SJSA1 (cell line): Measurements from ENCODE around the gene IQSEC1. TPM values are rescaled to one million over a fixed set of nuclear protein-coding genes. Genes with fewer than 3 reads are reported as not detected.

ENCODE experiments used
- DNase-seq, 2 experiments: peaks; one replicate each; pipeline ENCODE4 v3.0.0-alpha.2; 2015 to 2020; ENCODE audit warnings: low spot score in 2 of 2, low read depth in 1 of 2
- H3K27ac ChIP-seq: fragments of 250-450 bp; sonication (Bioruptor Pico); 2 replicates; pipeline ENCODE4 v1.5.1; 2020; ENCODE audit warnings: mild to moderate bottlenecking, moderate library complexity
- H3K27me3 ChIP-seq: fragments of 250-450 bp; sonication (Bioruptor Pico); replicated peaks from 2 replicates; pipeline ENCODE4 v1.5.1; 2020; ENCODE audit warnings: mild to moderate bottlenecking, moderate library complexity
- H3K36me3 ChIP-seq: fragments of 250-450 bp; sonication (Bioruptor Pico); 2 replicates; pipeline ENCODE4 v1.5.1; 2020; ENCODE audit warnings: mild to moderate bottlenecking
- H3K4me1 ChIP-seq: fragments of 250-450 bp; sonication (Bioruptor Pico); replicated peaks from 2 replicates; pipeline ENCODE4 v1.6.1; 2021; ENCODE audit warnings: mild to moderate bottlenecking
- H3K4me3 ChIP-seq: fragments of 250-450 bp; sonication (Bioruptor Pico); 2 replicates; pipeline ENCODE4 v1.5.1; 2020; ENCODE audit warnings: mild to moderate bottlenecking
- H3K9me3 ChIP-seq: fragments of 250-450 bp; sonication (Bioruptor Pico); replicated peaks from 2 replicates; pipeline ENCODE4 v1.5.1; 2020; ENCODE audit warnings: mild to moderate bottlenecking
- total RNA-seq: library from RNA; depleted of rRNA; stranded (reverse); fragments of >200 nt; shearing (Covaris generic); gene quantifications from 2 replicates; pipeline ENCODE4 v1.2.3, GENCODE V29; 2014

IQSEC1 gene
- total RNA-seq, 1 experiment from 2014 or later: 6.5 TPM

- no peak for DNase-seq
- Histone ChIP-seq H3K36me3 (no peaks in the 10 kb centered on the region), H3K9me3 (no peaks in the 10 kb centered on the region), H3K4me1 (no peaks in the 10 kb centered on the region), H3K27ac (no peak overlapping the region), H3K4me3 (no peak overlapping the region), H3K27me3 (no peaks in the 10 kb centered on the region)
These were observed 88.1 kb downstream of the IQSEC1 start for GRCh38 chr3:12985148-12985547.

- no peaks in the 10 kb centered on the region for H3K9me3 ChIP-seq
- H3K27me3 ChIP-seq: no peaks in the 10 kb centered on the region
- H3K36me3 ChIP-seq: no peaks in the 10 kb centered on the region
- H3K4me1 ChIP-seq: no peaks in the 10 kb centered on the region
- DNase-seq: no peak
- no peak overlapping the region for H3K4me3 ChIP-seq
- no peak overlapping the region for H3K27ac ChIP-seq
These were observed 89.0 kb downstream of the IQSEC1 start for GRCh38 chr3:12984023-12984823.

DNA sequence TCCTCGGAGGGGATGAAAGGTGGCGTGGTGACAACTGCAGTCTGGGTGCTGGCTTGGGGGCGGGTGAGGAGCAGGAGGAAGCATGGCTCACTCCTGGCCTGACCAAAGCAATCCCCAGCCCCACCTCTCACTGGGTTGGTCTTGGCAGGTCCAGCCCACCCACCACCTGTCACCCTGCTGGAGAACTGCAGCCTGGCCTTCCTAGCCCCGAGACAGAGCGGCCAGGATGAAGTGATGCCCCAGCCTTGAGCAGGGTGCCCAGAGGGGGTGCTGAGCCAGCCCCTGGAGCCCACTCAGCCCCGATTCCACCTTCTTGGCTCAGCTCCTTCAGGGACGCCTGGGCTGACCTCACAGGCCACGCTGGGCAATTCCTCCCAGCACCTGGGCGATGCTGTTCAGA, 89.9 kb downstream of the IQSEC1 start:
- H3K9me3 ChIP-seq: no peaks in the 10 kb centered on the region

DNA sequence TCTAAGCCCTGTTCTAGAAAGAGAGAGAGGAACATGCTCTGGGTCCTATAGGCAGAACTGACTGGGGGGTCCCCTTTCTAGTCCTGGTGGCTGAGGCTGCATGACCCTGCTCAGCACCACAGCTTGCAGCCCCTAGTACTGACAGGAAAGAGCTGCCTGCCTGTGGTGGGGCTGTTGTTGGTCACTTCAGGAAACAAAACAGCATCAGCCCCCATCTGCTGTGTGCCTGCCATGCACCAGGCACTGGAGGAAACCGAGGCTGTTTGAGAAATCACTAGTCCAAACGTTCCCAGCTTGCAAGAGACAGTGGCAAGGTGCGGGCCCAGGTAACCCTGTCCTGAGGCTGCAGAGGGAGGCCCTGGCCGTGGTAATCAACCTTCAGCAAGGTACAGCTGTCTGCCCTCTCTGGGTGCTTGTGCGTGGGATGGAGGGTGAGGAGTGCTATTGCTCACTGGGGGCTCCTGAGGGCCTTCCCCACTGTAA, 90.6 kb downstream of the IQSEC1 start:
- no peaks in the 10 kb centered on the region for H3K27me3 ChIP-seq
- no peak overlapping the region for H3K27ac ChIP-seq
- no peaks in the 10 kb centered on the region for H3K36me3 ChIP-seq
- H3K4me1 ChIP-seq: no peaks in the 10 kb centered on the region
- DNase-seq: no peak
- H3K9me3 ChIP-seq: no peaks in the 10 kb centered on the region
- H3K4me3 ChIP-seq: no peak overlapping the region

More for the DNA sequence above, 89.9 kb downstream of the IQSEC1 start:
- H3K4me1 ChIP-seq: no peaks in the 10 kb centered on the region
- no peak for DNase-seq
- no peaks in the 10 kb centered on the region for H3K36me3 ChIP-seq
- no peak overlapping the region for H3K27ac ChIP-seq
- no peak overlapping the region for H3K4me3 ChIP-seq
- no peaks in the 10 kb centered on the region for H3K27me3 ChIP-seq

- Histone ChIP-seq H3K4me1 (no peaks in the 10 kb centered on the region), H3K4me3 (no peak overlapping the region), H3K9me3 (no peaks in the 10 kb centered on the region), H3K27me3 (no peaks in the 10 kb centered on the region), H3K27ac (no peak overlapping the region), H3K36me3 (no peaks in the 10 kb centered on the region)
- DNase-seq: no peak
These were observed 91.6 kb downstream of the IQSEC1 start for GRCh38 chr3:12981306-12982275.

GRCh38 chr3:12980596-12981290, 92.5 kb downstream of the IQSEC1 start:
- no peak for DNase-seq
- Histone ChIP-seq H3K4me3 (no peak overlapping the region), H3K9me3 (no peaks in the 10 kb centered on the region), H3K4me1 (no peaks in the 10 kb centered on the region), H3K27ac (no peak overlapping the region), H3K27me3 (no peaks in the 10 kb centered on the region), H3K36me3 (no peaks in the 10 kb centered on the region)

DNA sequence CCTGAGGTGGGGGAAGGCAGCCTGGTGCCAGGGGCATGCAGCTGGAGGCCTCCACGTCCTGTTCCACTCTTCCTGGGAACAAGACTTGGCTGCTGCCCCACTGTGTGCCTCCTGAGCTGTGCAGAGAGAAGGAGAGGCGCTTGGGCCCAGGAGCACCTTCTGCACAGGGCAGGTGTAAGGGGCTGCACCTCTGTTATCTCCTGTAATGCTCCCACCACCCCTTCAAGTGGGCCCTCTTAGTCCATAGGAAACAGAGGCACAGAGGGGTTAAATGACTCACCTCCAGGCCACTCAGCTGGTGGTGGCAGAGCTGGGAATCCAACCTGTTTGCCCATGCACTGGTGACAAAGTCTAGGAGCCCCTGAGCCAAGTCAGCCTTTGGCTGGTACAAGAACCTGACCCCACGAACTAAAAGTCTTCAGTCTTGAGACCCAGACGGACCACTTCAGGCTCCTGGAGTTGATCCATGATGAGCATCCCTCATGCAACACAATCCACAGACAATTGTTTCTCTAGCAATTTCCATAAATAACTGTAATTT, 93.2 kb downstream of the IQSEC1 start:
- H3K27ac ChIP-seq: no peak overlapping the region
- no peaks in the 10 kb centered on the region for H3K36me3 ChIP-seq
- no peaks in the 10 kb centered on the region for H3K4me1 ChIP-seq
- no peak overlapping the region for H3K4me3 ChIP-seq
- no peaks in the 10 kb centered on the region for H3K9me3 ChIP-seq
- no peak for DNase-seq
- H3K27me3 ChIP-seq: no peaks in the 10 kb centered on the region

GRCh38 chr3:12979151-12979946, 93.9 kb downstream of the IQSEC1 start:
- Histone ChIP-seq H3K4me1 (no peaks in the 10 kb centered on the region), H3K9me3 (no peaks in the 10 kb centered on the region), H3K36me3 (no peaks in the 10 kb centered on the region), H3K4me3 (no peak overlapping the region), H3K27ac (no peak overlapping the region), H3K27me3 (no peaks in the 10 kb centered on the region)
- no peak for DNase-seq

- no peaks in the 10 kb centered on the region for H3K27me3 ChIP-seq
- H3K4me1 ChIP-seq: no peaks in the 10 kb centered on the region
- H3K27ac ChIP-seq: no peak overlapping the region
- H3K36me3 ChIP-seq: no peaks in the 10 kb centered on the region
- H3K4me3 ChIP-seq: no peak overlapping the region
- H3K9me3 ChIP-seq: no peaks in the 10 kb centered on the region
- no peak for DNase-seq
These were observed 94.5 kb downstream of the IQSEC1 start for GRCh38 chr3:12978682-12979081.

- Histone ChIP-seq H3K4me3 (no peak overlapping the region), H3K27me3 (no peaks in the 10 kb centered on the region), H3K4me1 (no peaks in the 10 kb centered on the region), H3K36me3 (no peaks in the 10 kb centered on the region), H3K27ac (no peak overlapping the region), H3K9me3 (no peaks in the 10 kb centered on the region)
- DNase-seq: no peak
These were observed 96.0 kb downstream of the IQSEC1 start for GRCh38 chr3:12977117-12977808.

DNA sequence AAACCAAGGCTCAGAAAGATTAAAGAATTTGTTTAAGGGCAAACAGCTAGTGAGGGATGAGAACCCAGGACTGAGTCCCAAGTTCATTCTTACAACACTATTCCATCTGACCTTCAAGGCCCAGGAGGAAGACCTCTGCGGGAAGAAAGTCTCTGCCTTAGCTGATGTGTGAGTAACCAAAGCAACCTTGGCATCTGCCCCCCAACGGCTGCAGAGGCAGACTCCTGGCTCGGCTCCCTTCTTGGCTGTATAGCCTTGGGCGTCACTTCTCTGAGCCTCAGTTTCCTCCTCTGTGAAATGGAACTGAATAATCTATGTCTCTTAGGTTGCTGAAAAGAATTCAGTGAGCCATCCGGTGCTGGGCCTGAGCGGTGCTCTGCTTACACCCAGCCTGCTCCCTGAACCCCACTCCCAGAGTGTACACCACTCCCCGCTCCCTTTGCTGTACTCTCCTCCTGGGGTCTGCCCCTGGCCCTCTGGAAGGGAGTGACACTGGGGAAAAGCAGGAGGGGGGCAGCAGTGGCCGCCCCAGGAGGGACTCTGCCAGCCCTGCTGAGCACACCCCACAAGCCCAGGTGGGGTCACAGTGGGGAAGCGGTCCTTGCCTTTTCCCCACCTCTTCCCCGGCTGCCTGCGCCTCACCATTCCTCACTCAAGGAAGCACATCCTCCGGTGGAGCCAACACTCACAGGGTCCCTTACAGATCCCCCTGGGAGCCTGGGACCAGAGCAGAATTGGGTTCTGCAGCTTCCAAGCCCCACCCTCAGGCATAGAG, 97.3 kb downstream of the IQSEC1 start:
- no peak overlapping the region for H3K4me3 ChIP-seq
- no peaks in the 10 kb centered on the region for H3K27me3 ChIP-seq
- no peaks in the 10 kb centered on the region for H3K4me1 ChIP-seq
- no peaks in the 10 kb centered on the region for H3K9me3 ChIP-seq
- H3K27ac ChIP-seq: no peak overlapping the region
- no peak for DNase-seq
- H3K36me3 ChIP-seq: no peaks in the 10 kb centered on the region

DNA sequence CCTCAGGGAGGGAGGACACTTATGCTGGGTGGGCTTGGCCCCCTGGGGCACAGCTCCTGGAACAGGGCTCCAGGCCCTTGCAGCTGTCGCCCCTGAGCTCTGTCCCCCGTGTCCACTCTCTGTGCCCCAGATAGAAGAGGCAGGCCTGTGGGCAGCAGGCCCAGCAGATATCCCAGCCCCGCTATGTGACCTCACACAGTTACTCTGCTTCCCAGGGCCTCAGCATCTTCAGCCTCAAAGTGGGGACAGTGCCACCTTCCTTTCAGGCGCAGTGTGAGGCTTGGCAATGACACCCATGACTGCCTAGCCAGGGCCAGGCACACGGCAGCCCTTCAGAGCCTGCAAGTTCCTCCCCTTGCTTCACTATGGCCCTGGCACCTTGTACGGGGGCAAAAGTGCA, 98.4 kb downstream of the IQSEC1 start:
- Histone ChIP-seq H3K36me3 (no peaks in the 10 kb centered on the region), H3K27me3 (no peaks in the 10 kb centered on the region), H3K27ac (no peak overlapping the region), H3K4me3 (no peak overlapping the region), H3K9me3 (no peaks in the 10 kb centered on the region), H3K4me1 (no peaks in the 10 kb centered on the region)
- no peak for DNase-seq
